Measurements from ENCODE around the gene NPHS1. TPM values are rescaled to one million over a fixed set of nuclear protein-coding genes. Genes with fewer than 3 reads are reported as not detected.

Gene NPHS1
- polyA plus RNA-seq, 1 donor from 2014 or later, result 0.05 TPM

- no peaks in the 10 kb centered on the region for H3K36me3 ChIP-seq (ENCODE audit: insufficient read depth, low read length)
- no peak overlapping the region for H3K27ac ChIP-seq (ENCODE audit: low read length)
- no peaks in the 10 kb centered on the region for H3K9me2 ChIP-seq (ENCODE audit: insufficient read depth, low read length)
- H3K9ac ChIP-seq (ENCODE audit: low read length), result no peak overlapping the region
- H3K9me3 ChIP-seq (ENCODE audit: low read length), result no peaks in the 10 kb centered on the region
- TF ChIP-seq, protein P1, sequence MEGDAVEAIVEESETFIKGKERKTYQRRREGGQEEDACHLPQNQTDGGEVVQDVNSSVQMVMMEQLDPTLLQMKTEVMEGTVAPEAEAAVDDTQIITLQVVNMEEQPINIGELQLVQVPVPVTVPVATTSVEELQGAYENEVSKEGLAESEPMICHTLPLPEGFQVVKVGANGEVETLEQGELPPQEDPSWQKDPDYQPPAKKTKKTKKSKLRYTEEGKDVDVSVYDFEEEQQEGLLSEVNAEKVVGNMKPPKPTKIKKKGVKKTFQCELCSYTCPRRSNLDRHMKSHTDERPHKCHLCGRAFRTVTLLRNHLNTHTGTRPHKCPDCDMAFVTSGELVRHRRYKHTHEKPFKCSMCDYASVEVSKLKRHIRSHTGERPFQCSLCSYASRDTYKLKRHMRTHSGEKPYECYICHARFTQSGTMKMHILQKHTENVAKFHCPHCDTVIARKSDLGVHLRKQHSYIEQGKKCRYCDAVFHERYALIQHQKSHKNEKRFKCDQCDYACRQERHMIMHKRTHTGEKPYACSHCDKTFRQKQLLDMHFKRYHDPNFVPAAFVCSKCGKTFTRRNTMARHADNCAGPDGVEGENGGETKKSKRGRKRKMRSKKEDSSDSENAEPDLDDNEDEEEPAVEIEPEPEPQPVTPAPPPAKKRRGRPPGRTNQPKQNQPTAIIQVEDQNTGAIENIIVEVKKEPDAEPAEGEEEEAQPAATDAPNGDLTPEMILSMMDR (IDR thresholded peaks at IDR 0.05; ENCODE audit: poor library complexity, severe bottlenecking), result no peak
- TF ChIP-seq RAD21 (conservative IDR thresholded peaks at IDR 0.05) (no peak), TAF1 (IDR thresholded peaks at IDR 0.05; ENCODE audit: low read depth) (no peak)
- no peak overlapping the region for H3K4me3 ChIP-seq (ENCODE audit: low read length)
- no peak overlapping the region for H2AFZ ChIP-seq (ENCODE audit: low read depth, low read length)
- no peaks in the 10 kb centered on the region for H3F3A ChIP-seq (ENCODE audit: insufficient read depth, low read length, poor library complexity, severe bottlenecking)
- no peak overlapping the region for H3K4me2 ChIP-seq (ENCODE audit: low read length)
- H3K27me3 ChIP-seq (ENCODE audit: insufficient read depth, low read depth, low read length), result no peaks in the 10 kb centered on the region
- no peaks in the 10 kb centered on the region for H4K20me1 ChIP-seq (ENCODE audit: insufficient read depth)
- H3K79me2 ChIP-seq (replicated peaks; ENCODE audit: insufficient read depth, low read length), result no peaks in the 10 kb centered on the region
Observed at GRCh38 chr19:35785339-35785627, 67.0 kb downstream of the NPHS1 start.

DNA sequence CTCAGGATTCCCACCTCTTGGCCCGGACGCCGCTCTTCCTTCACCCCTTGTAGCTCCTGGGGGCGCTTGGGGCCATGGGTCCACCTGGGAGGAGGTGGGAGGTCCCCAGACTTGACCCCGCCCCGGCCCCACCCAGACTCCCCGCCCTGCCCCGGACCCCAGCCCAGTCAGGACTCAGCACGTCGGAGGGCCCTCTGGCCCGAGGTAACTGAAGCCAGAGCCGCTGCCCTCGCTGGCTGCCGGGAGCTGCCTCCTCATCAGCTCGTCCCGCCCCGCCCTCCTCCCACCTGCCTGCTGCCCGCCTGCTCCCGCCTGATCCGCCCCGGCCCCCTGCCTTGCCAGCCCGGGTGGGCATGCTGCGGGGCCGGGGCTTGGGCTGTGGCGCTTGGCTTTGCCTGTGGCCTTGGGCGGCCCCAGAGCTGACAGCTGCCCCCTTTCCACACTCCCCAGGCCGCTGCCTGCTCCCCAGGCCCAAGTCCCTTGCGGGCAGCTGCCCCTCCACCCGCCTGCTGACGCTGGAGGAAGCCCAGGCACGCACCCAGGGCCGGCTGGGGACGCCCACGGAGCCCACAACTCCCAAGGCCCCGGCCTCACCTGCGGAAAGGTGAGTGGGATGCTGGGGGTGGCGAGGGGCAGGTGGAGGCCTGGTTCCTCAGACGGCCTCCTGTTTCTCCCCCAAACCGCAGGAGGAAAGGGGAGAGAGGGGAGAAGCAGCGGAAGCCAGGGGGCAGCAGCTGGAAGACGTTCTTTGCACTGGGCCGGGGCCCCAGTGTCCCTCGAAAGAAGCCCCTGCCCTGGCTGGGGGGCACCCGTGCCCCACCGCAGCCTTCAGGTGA is 67.6 kb downstream of the NPHS1 start:
- TF ChIP-seq, protein P1 (IDR thresholded peaks at IDR 0.05; ENCODE audit: poor library complexity, severe bottlenecking), result no peak
- TF ChIP-seq RAD21 (conservative IDR thresholded peaks at IDR 0.05) (no peak), SMC3 (conservative IDR thresholded peaks at IDR 0.05; ENCODE audit: poor library complexity) (no peak), REST (IDR thresholded peaks at IDR 0.05; ENCODE audit: borderline replicate concordance) (no peak), POLR2AphosphoS5 (IDR thresholded peaks at IDR 0.05) (no peak), EP300 (conservative IDR thresholded peaks at IDR 0.05; ENCODE audit: poor library complexity, severe bottlenecking) (no peak), TAF1 (IDR thresholded peaks at IDR 0.05; ENCODE audit: low read depth) (no peak), MXI1 (conservative IDR thresholded peaks at IDR 0.05; ENCODE audit: poor library complexity, severe bottlenecking) (no peak), EZH2 (IDR thresholded peaks at IDR 0.05; ENCODE audit: borderline replicate concordance, insufficient read depth, low read length, poor library complexity, severe bottlenecking) (no peak)
- Histone ChIP-seq H3K4me3 (ENCODE audit: low read length) (no peak overlapping the region), H4K20me1 (ENCODE audit: insufficient read depth) (no peaks in the 10 kb centered on the region), H2AFZ (ENCODE audit: low read depth, low read length) (no peak overlapping the region), H3K9me2 (ENCODE audit: insufficient read depth, low read length) (no peaks in the 10 kb centered on the region), H3K27me3 (ENCODE audit: insufficient read depth, low read depth, low read length) (no peaks in the 10 kb centered on the region), H3K36me3 (ENCODE audit: insufficient read depth, low read length) (no peaks in the 10 kb centered on the region), H3K9ac (ENCODE audit: low read length) (no peak overlapping the region), H3K9me3 (ENCODE audit: low read length) (no peaks in the 10 kb centered on the region), H3F3A (ENCODE audit: insufficient read depth, low read length, poor library complexity, severe bottlenecking) (no peaks in the 10 kb centered on the region), H3K4me2 (ENCODE audit: low read length) (no peak overlapping the region), H3K27ac (ENCODE audit: low read length) (no peak overlapping the region), H3K79me2 (replicated peaks; ENCODE audit: insufficient read depth, low read length) (no peaks in the 10 kb centered on the region)

Data from neural cell (in vitro differentiated cells).